Measurements from ENCODE around the gene CFAP251.

DNA sequence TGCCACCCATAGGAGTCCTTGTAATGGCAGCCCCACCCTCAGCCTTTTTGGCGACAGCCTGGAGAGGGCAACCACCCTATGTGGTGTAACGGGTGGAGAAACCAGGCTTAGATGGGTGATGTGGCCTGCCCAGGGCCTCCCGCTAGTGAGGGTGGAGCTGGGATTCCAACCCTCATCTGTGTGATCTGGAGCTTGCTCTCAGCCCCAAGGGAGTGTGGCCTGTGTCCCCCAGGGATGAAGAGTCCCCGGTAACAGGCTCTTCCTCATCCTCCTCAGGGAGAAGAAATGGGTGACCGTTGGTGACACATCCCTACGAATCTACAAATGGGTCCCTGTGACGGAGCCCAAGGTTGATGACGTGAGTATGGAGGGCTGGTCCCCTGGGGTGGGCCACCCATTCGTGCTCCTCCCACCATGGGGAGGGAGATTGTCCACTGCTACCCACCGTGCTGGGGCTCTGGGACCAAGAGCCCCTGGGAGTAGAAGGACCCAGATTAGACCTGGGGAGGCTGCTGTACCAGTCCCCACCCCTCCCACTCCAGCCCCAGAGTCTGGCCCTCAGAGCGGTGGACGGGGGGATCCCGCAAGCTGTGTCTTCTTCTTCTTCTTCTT, 112.1 kb downstream of the CFAP251 start:
- TF ChIP-seq, protein P1, sequence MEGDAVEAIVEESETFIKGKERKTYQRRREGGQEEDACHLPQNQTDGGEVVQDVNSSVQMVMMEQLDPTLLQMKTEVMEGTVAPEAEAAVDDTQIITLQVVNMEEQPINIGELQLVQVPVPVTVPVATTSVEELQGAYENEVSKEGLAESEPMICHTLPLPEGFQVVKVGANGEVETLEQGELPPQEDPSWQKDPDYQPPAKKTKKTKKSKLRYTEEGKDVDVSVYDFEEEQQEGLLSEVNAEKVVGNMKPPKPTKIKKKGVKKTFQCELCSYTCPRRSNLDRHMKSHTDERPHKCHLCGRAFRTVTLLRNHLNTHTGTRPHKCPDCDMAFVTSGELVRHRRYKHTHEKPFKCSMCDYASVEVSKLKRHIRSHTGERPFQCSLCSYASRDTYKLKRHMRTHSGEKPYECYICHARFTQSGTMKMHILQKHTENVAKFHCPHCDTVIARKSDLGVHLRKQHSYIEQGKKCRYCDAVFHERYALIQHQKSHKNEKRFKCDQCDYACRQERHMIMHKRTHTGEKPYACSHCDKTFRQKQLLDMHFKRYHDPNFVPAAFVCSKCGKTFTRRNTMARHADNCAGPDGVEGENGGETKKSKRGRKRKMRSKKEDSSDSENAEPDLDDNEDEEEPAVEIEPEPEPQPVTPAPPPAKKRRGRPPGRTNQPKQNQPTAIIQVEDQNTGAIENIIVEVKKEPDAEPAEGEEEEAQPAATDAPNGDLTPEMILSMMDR (IDR thresholded peaks at IDR 0.05): no peak
- TF ChIP-seq POLR2AphosphoS5 (IDR thresholded peaks at IDR 0.05): no peak
- no peak for TF ChIP-seq POLR2A (IDR thresholded peaks at IDR 0.05; ENCODE audit: low read depth)
- TF ChIP-seq EP300 (IDR thresholded peaks at IDR 0.05): no peak
